Neutrophil (primary cell): ENCODE measurements around the gene MTCL1.

Source experiments
- H3K27ac ChIP-seq: fragments of 200-600 bp; sonication (generic); 2 replicates; pipeline ENCODE4 v1.5.1; 2016; ENCODE audit warnings: mild to moderate bottlenecking, moderate library complexity
- H3K27me3 ChIP-seq: fragments of 200-600 bp; sonication (generic); 2 replicates; pipeline ENCODE4 v1.6.0; 2016; ENCODE audit warnings: mild to moderate bottlenecking
- H3K36me3 ChIP-seq: fragments of 200-600 bp; sonication (generic); 2 replicates; pipeline ENCODE4 v1.5.1; 2017
- H3K4me1 ChIP-seq, 2 experiments: fragments of 200-600 bp in 1 of 2; sonication (generic) in 1 of 2; 1 replicate in 1 of 2; 2 replicates in 1 of 2; pipeline versions ENCODE4 v1.5.1 to v1.6.1; 2013 to 2016; ENCODE audit warnings: low read depth in 1 of 2, low read length in 1 of 2, mild to moderate bottlenecking in 1 of 2, moderate library complexity in 1 of 2; ENCODE audit not compliant: control insufficient read depth in 1 of 2, insufficient read depth in 1 of 2
- H3K4me3 ChIP-seq, 2 experiments: fragments of 200-600 bp in 1 of 2; sonication (generic) in 1 of 2; 1 replicate in 1 of 2; 2 replicates in 1 of 2; pipeline ENCODE4 v1.5.1; 2013 to 2016; ENCODE audit warnings: low read depth in 1 of 2, low read length in 1 of 2, mild to moderate bottlenecking in 1 of 2, moderate library complexity in 1 of 2
- H3K9me3 ChIP-seq: fragments of 200-600 bp; sonication (generic); 2 replicates; pipeline ENCODE4 v1.5.1; 2016
- TF ChIP-seq, protein P1 (sequence below): fragments of 200-600 bp; sonication (generic); IDR thresholded peaks from 2 replicates; pipeline ENCODE4 v1.5.1; 2016; ENCODE audit warnings: antibody characterized with exemption

The MTCL1 gene

DNA sequence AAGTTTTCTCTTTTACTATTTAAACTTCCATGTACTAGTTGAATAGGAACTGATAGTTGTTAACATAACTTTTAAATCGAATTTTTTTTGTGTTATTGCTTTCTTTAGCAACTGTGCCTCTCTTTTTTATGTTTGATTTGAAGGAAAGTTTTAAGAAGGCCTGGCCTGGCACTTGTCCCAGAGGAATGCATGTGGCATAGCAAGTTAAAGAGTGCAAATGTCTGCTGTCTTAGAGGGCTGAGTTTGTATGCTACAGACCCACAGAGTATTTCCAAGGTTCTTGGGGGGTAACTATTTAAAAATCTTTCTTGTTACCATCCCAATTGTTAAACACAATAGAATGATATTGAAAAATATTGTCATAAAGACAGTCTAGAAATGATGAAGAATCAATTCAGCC lies 47.0 kb downstream of the MTCL1 start:
- Histone ChIP-seq H3K27me3 (no peaks in the 10 kb centered on the region), H3K36me3 (no peaks in the 10 kb centered on the region), H3K9me3 (no peaks in the 10 kb centered on the region), H3K27ac (no peak overlapping the region), H3K4me3 (no peak overlapping the region), H3K4me1 (no peaks in the 10 kb centered on the region)
- TF ChIP-seq, protein P1, sequence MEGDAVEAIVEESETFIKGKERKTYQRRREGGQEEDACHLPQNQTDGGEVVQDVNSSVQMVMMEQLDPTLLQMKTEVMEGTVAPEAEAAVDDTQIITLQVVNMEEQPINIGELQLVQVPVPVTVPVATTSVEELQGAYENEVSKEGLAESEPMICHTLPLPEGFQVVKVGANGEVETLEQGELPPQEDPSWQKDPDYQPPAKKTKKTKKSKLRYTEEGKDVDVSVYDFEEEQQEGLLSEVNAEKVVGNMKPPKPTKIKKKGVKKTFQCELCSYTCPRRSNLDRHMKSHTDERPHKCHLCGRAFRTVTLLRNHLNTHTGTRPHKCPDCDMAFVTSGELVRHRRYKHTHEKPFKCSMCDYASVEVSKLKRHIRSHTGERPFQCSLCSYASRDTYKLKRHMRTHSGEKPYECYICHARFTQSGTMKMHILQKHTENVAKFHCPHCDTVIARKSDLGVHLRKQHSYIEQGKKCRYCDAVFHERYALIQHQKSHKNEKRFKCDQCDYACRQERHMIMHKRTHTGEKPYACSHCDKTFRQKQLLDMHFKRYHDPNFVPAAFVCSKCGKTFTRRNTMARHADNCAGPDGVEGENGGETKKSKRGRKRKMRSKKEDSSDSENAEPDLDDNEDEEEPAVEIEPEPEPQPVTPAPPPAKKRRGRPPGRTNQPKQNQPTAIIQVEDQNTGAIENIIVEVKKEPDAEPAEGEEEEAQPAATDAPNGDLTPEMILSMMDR, result no peak

DNA sequence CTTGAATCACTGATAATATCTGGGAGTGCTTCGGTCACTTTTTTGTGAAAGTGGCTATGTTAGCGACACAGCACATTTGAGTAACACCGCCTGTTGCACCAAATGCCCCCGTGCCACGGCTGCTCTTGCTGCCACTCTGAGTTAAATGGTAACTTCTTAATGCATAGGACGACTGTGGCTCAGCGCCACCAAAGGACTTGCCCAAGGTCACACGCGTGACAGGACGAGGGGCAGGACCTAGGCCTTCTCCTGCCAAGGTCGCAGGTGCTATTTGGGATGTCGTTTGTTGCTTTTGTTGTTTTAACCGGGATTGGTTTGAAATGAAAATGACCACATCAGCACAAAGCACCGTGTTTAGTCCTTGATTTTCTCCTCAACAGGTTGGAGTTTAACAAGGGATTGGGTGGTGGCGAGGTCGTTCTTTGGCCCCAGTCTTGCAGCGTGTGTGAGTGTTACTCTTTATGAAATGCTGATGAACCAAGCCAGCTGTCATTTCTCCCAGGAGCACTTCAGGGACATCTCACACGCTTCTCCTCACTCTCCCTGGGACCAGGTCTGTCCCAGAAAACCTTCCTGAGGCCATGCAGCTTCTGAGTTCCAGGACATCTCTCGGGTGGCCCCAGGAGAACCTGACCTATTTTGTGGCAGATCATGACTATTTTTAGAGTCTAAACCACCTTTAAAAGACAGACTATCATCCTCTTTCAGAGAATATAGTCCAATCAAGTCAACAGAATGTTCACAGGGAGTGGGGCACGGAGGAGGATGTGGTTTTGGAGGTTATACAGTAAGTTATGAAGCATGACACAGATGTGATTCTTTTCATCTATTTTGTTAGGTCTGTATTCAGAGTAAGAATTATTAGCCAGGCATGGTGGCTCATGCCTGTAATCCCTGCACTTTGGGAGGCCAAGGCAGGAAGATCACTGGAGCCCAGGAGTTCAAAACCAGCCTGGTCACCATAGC lies 49.9 kb downstream of the MTCL1 start:
- no peak overlapping the region for H3K4me3 ChIP-seq
- no peaks in the 10 kb centered on the region for H3K9me3 ChIP-seq
- no peaks in the 10 kb centered on the region for H3K27me3 ChIP-seq
- no peak overlapping the region for H3K27ac ChIP-seq
- TF ChIP-seq, protein P1, result no peak
- H3K4me1 ChIP-seq, result no peaks in the 10 kb centered on the region
- no peaks in the 10 kb centered on the region for H3K36me3 ChIP-seq

DNA sequence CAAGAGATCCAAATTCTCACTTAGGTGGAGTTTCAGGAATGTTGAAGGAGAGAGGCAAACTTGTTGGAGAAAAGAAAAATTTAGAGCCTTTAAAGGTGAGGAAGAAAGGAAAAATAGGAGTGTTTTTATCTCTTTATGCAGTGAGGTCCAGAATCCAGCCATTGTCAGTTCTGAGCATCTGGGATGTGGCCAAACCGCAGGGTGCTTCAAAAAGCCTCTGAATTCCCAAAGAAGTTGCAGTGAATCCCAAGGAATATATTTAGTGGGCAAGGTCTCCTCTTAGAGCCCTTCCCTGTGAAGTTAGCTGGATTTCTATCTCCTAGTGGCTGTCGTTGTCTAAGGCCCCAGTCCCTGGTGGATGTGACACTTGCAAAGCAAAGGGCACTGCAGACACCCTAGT lies 51.2 kb downstream of the MTCL1 start:
- no peaks in the 10 kb centered on the region for H3K4me1 ChIP-seq
- TF ChIP-seq, protein P1, result no peak
- no peaks in the 10 kb centered on the region for H3K27me3 ChIP-seq
- H3K4me3 ChIP-seq, result no peak overlapping the region
- no peaks in the 10 kb centered on the region for H3K9me3 ChIP-seq
- H3K36me3 ChIP-seq, result no peaks in the 10 kb centered on the region
- no peak overlapping the region for H3K27ac ChIP-seq

DNA sequence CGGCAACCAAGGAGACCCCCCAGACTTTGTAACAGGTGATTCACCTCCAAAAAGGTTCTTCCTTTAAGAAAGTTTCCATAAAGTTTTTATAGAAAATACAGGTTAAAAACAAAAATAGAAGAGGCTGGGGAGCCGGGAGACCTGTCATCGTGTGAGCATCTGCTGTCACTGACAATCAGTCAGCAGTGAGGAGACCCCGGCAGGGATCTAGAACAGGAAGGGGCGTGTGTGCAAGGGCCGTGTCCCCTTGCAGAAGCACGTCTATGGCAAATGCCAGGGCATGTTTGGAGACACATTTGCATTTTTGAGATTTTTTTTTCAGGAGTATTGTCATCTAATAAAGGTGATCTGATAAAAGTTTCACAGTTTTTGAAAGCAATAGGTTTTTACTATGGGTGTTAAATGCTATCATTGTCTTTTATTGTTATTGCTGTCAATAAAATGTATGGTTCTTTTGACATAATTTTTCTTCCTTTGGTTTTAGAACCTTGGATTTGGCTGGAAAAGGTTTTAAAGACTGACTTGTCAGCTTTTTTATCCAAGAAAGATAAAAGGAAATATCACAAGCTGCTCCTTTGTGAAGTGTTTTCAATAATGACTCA lies 52.1 kb downstream of the MTCL1 start:
- no peaks in the 10 kb centered on the region for H3K27me3 ChIP-seq
- H3K36me3 ChIP-seq, result no peaks in the 10 kb centered on the region
- H3K4me1 ChIP-seq, result no peaks in the 10 kb centered on the region
- H3K9me3 ChIP-seq, result no peaks in the 10 kb centered on the region
- no peak overlapping the region for H3K4me3 ChIP-seq
- no peak overlapping the region for H3K27ac ChIP-seq
- TF ChIP-seq, protein P1, result no peak

DNA sequence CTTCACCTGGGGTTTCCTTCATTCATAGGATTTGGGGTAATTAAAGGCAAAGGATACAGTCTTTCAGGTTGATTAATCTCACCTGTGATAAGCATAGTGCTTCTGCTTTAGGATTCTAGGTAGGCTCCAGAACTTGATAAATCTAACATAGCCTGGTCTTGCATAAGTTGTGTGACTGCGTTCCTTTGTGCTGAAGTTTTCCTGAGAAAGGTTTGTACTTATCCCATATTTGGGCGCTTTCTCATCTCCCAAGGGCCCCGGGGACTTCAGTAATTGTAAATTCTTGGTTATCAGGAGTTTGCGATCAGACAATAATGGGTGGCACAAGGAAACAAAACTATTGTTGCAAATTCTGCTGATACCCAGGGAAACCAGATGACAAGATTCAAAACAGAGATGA lies 53.1 kb downstream of the MTCL1 start:
- no peaks in the 10 kb centered on the region for H3K36me3 ChIP-seq
- H3K27ac ChIP-seq, result no peak overlapping the region

More for the DNA sequence above, 53.1 kb downstream of the MTCL1 start:
- H3K4me3 ChIP-seq, result no peak overlapping the region
- H3K9me3 ChIP-seq, result no peaks in the 10 kb centered on the region
- no peaks in the 10 kb centered on the region for H3K27me3 ChIP-seq
- TF ChIP-seq, protein P1, result no peak
- no peaks in the 10 kb centered on the region for H3K4me1 ChIP-seq
